Left lung (tissue), 10 donors: ENCODE results near the gene IRF8. TPM values are rescaled to one million over a fixed set of nuclear protein-coding genes. Genes with fewer than 3 reads are reported as not detected.

ENCODE experiments used
- ATAC-seq: fragments of 200-7000 bp; cut with Tn5 transposase; one replicate; pipeline ENCODE4 v1.9.1; 2020; ENCODE audit warnings: moderate library complexity
- DNase-seq, 4 donors: peaks; one replicate each; pipeline ENCODE4 v3.0.0-alpha.2; 2013 to 2020
- H3K27ac ChIP-seq, 2 donors: fragments of 200-600 bp; sonication (generic) in 1 of 2; one replicate each; pipeline versions ENCODE4 v1.5.0 to v1.8.0; 2020 to 2021
- H3K27me3 ChIP-seq, 2 donors: fragments of 200-600 bp; sonication (generic) in 1 of 2; one replicate each; pipeline versions ENCODE4 v1.5.0 to v1.8.0; 2020 to 2021
- H3K36me3 ChIP-seq, 2 donors: fragments of 200-600 bp; sonication (generic) in 1 of 2; one replicate each; pipeline versions ENCODE4 v1.5.0 to v1.8.0; 2020 to 2021
- H3K4me1 ChIP-seq, 2 donors: fragments of 200-600 bp; one replicate each; pipeline ENCODE4 v1.8.0; 2021
- H3K4me3 ChIP-seq, 2 donors: fragments of 200-600 bp; sonication (generic) in 1 of 2; one replicate each; pipeline versions ENCODE4 v1.5.0 to v1.8.0; 2020 to 2021; ENCODE audit warnings: mild to moderate bottlenecking in 1 of 2
- H3K9me3 ChIP-seq, 2 donors: fragments of 200-600 bp; sonication (generic) in 1 of 2; one replicate each; pipeline versions ENCODE4 v1.5.0 to v1.8.0; 2020 to 2021
- intact Hi-C, 2 donors: fragments of 100-400 bp; cut with DNase I; formaldehyde crosslinking; loops; one replicate each; pipeline versions ENCODE4 v1.11.2 to v1.14.2; 2022
- polyA plus RNA-seq, 6 donors: library from polyadenylated mRNA; unstranded; fragments of 120-200 nt; gene quantifications; one replicate each; pipeline ENCODE4 v1.2.1, GENCODE V29; 2013; ENCODE audit not compliant: insufficient read length in 6 of 6
- total RNA-seq, 2 donors: library from RNA; stranded (reverse); fragmentation: NEBNext Ultra II Directional; extraction: Animal tissue kit (Norgen Biotek cat#: 25700); gene quantifications; one replicate each; pipeline ENCODE4 v1.2.1, GENCODE V29; 2021
- TF ChIP-seq, protein P1 (sequence below), 2 donors: fragments of 200-600 bp; sonication (generic) in 1 of 2; IDR thresholded peaks; one replicate each; pipeline versions ENCODE4 v1.5.0 to v1.8.0; 2021; ENCODE audit warnings: antibody characterized with exemption in 2 of 2
- donor health status: DM: no; HTN: yes; CAD: no.
- donor health status: DM: no; HTN: no; CAD: no.

IRF8 gene
- total and polyA plus RNA-seq, 8 donors: 9.8 to 33.6 (median 15.2) TPM

DNA sequence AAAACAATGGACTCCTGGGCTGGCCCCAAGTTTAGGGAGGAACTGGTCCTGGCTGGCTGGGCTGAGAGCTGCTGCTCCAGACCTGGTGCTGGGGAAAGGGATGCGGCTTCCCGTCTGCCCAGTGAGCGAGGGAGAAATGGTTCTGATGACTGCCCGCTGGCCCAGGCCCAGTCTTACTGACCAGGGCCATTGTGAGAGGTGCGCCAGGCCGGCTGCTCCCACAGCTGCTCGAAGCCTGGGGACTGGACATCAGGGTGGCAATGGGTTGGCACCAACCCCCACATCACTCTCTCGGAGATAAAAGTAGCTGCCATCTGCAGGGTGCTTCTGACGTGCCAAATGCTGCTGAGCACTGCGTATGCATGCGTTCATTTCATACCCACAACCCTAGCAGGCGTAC lies 53.2 kb downstream of the IRF8 start:
- H3K4me3 ChIP-seq: no peak overlapping the region
- no peak for ATAC-seq
- H3K4me1 ChIP-seq: no peaks in the 10 kb centered on the region
- H3K36me3 ChIP-seq: no peaks in the 10 kb centered on the region
- no peak overlapping the region for H3K27ac ChIP-seq
- no peak for DNase-seq
- TF ChIP-seq, protein P1, sequence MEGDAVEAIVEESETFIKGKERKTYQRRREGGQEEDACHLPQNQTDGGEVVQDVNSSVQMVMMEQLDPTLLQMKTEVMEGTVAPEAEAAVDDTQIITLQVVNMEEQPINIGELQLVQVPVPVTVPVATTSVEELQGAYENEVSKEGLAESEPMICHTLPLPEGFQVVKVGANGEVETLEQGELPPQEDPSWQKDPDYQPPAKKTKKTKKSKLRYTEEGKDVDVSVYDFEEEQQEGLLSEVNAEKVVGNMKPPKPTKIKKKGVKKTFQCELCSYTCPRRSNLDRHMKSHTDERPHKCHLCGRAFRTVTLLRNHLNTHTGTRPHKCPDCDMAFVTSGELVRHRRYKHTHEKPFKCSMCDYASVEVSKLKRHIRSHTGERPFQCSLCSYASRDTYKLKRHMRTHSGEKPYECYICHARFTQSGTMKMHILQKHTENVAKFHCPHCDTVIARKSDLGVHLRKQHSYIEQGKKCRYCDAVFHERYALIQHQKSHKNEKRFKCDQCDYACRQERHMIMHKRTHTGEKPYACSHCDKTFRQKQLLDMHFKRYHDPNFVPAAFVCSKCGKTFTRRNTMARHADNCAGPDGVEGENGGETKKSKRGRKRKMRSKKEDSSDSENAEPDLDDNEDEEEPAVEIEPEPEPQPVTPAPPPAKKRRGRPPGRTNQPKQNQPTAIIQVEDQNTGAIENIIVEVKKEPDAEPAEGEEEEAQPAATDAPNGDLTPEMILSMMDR (IDR thresholded peaks at IDR 0.05): no peak
- no peaks in the 10 kb centered on the region for H3K9me3 ChIP-seq
- intact Hi-C loops: no loop called here
- H3K27me3 ChIP-seq: peaks cover 0 to 40% of the 10 kb centered on the region in 2 donors

GRCh38 chr16:85952811-85953210 lies 53.8 kb downstream of the IRF8 start:
- no peak overlapping the region for H3K27ac ChIP-seq
- intact Hi-C loops: no loop called here
- ATAC-seq: no peak
- peaks cover 0 to 33% of the 10 kb centered on the region in 2 donors for H3K27me3 ChIP-seq
- no peaks in the 10 kb centered on the region for H3K36me3 ChIP-seq
- TF ChIP-seq, protein P1 (IDR thresholded peaks at IDR 0.05): no peak
- DNase-seq: no peak
- no peaks in the 10 kb centered on the region for H3K4me1 ChIP-seq
- no peaks in the 10 kb centered on the region for H3K9me3 ChIP-seq
- no peak overlapping the region for H3K4me3 ChIP-seq

- Histone ChIP-seq H3K4me1 (no peaks in the 10 kb centered on the region), H3K4me3 (no peak overlapping the region), H3K27ac (no peak overlapping the region), H3K9me3 (no peaks in the 10 kb centered on the region), H3K36me3 (no peaks in the 10 kb centered on the region), H3K27me3 (peaks cover 0 to 13% of the 10 kb centered on the region in 2 donors)
- intact Hi-C loops: no loop called here
- TF ChIP-seq, protein P1 (IDR thresholded peaks at IDR 0.05): no peak
- DNase-seq (no peak), ATAC-seq (no peak)
Observed at GRCh38 chr16:85954927-85955519, 56.1 kb downstream of the IRF8 start.

DNA sequence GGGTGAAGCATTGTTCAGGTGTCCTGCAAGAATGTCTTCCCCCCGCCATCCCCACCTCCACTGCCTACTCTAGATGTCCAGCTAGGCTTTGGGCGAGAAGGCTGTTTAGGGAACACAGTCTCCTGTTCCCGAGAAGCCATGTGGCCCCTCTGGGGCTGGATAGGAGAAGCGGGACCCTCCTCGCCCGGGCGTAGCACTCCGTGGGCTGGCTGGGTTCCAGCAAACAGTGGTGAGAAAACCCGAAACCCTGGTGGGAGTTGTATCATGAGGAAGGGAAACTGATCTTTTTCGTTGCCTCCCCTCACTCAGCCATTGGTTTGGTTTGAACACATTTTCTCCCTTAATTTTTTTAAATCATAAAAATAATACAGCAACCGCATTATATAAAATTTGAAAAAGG lies 56.6 kb downstream of the IRF8 start:
- H3K36me3 ChIP-seq: no peaks in the 10 kb centered on the region
- no peak overlapping the region for H3K4me3 ChIP-seq
- no peak for ATAC-seq
- peaks cover 0 to 7% of the 10 kb centered on the region in 2 donors for H3K27me3 ChIP-seq
- no peak for DNase-seq
- intact Hi-C loops: no loop called here
- H3K4me1 ChIP-seq: no peaks in the 10 kb centered on the region
- H3K27ac ChIP-seq: no peak overlapping the region
- no peaks in the 10 kb centered on the region for H3K9me3 ChIP-seq
- TF ChIP-seq, protein P1 (IDR thresholded peaks at IDR 0.05): no peak

DNA sequence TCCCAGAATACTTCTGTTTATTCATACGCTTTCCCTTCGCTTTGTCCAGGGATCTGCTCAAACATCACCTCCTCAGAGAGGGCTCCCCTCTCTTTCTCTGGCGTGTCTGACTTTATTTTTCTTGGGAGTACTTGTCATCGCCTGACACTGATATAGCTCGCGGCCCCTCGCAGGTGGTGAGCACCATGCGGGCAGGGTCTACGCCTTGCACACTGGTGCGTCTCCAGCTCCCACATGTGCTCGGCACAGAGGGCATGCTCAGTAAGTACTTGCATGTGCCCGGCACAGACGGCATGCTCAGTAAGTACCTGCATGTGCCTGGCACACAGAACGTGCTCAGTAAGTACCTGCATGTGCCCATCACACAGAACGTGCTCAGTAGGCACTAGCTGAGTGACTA lies 57.5 kb downstream of the IRF8 start:
- TF ChIP-seq, protein P1 (IDR thresholded peaks at IDR 0.05): no peak
- no peak overlapping the region for H3K27ac ChIP-seq
- H3K4me3 ChIP-seq: no peak overlapping the region
- H3K36me3 ChIP-seq: no peaks in the 10 kb centered on the region
- peaks cover 0 to 6% of the 10 kb centered on the region in 2 donors for H3K27me3 ChIP-seq
- no peaks in the 10 kb centered on the region for H3K9me3 ChIP-seq
- intact Hi-C loops: no loop called here
- H3K4me1 ChIP-seq: no peaks in the 10 kb centered on the region
- ATAC-seq (no peak), DNase-seq (no peak)
